Fibroblast of villous mesenchyme (primary cell): Measurements from ENCODE around the gene SLC49A4. TPM values are rescaled to one million over a fixed set of nuclear protein-coding genes. Genes with fewer than 3 reads are reported as not detected.

ENCODE experiments used
- DNase-seq: peaks from one replicate; pipeline ENCODE4 v3.0.0-alpha.2; 2010; ENCODE audit warnings: low read depth
- H3K4me3 ChIP-seq: 2 replicates; pipeline ENCODE4 v1.5.1; 2011; ENCODE audit warnings: low read depth, mild to moderate bottlenecking, low read length
- CTCF ChIP-seq: IDR thresholded peaks from 2 replicates; pipeline ENCODE4 v1.5.1; 2012; ENCODE audit warnings: low read depth, mild to moderate bottlenecking, low read length; ENCODE audit not compliant: insufficient read depth
- total RNA-seq: library from RNA; depleted of rRNA; stranded (reverse); fragments of >200 nt; gene quantifications from 2 replicates; pipeline ENCODE4 v1.2.3, GENCODE V29; 2012

Gene SLC49A4
- total RNA-seq, 1 donor: 40.2 TPM

- DNase-seq: no peak
- no peak for TF ChIP-seq CTCF
- no peak overlapping the region for H3K4me3 ChIP-seq
Measured at GRCh38 chr3:122797291-122797690, 2.4 kb downstream of the SLC49A4 start.

- no peak for TF ChIP-seq CTCF
- DNase-seq: no peak
- H3K4me3 ChIP-seq: no peak overlapping the region
Measured at GRCh38 chr3:122799322-122799721, 4.5 kb downstream of the SLC49A4 start.

GRCh38 chr3:122800031-122800430 lies 5.2 kb downstream of the SLC49A4 start:
- TF ChIP-seq CTCF: no peak
- no peak for DNase-seq
- no peak overlapping the region for H3K4me3 ChIP-seq

GRCh38 chr3:122800706-122801237 lies 5.9 kb downstream of the SLC49A4 start:
- TF ChIP-seq CTCF: no peak
- no peak for DNase-seq
- H3K4me3 ChIP-seq: no peak overlapping the region

GRCh38 chr3:122802323-122802722 lies 7.5 kb downstream of the SLC49A4 start:
- no peak overlapping the region for H3K4me3 ChIP-seq
- TF ChIP-seq CTCF: no peak
- DNase-seq: no peak

GRCh38 chr3:122803977-122804376 lies 9.1 kb downstream of the SLC49A4 start:
- no peak overlapping the region for H3K4me3 ChIP-seq
- no peak for DNase-seq
- no peak for TF ChIP-seq CTCF

GRCh38 chr3:122810734-122811133 lies 15.9 kb downstream of the SLC49A4 start:
- peak; percentile 10 for DNase-seq
- TF ChIP-seq CTCF: no peak
- no peak overlapping the region for H3K4me3 ChIP-seq
